Medulla oblongata (tissue), 1 donor: Measurements from ENCODE around the gene GAR1.
"Not testable (repeated sequence)": the region's sequence is repeated elsewhere in the genome, so short reads cannot be mapped to it uniquely, and the experiment has no call there.

Experiments used
- DNase-seq: peaks from one replicate; pipeline ENCODE4 v3.0.0-alpha.2; 2015; ENCODE audit errors: extremely low spot score

GAR1 gene

DNA sequence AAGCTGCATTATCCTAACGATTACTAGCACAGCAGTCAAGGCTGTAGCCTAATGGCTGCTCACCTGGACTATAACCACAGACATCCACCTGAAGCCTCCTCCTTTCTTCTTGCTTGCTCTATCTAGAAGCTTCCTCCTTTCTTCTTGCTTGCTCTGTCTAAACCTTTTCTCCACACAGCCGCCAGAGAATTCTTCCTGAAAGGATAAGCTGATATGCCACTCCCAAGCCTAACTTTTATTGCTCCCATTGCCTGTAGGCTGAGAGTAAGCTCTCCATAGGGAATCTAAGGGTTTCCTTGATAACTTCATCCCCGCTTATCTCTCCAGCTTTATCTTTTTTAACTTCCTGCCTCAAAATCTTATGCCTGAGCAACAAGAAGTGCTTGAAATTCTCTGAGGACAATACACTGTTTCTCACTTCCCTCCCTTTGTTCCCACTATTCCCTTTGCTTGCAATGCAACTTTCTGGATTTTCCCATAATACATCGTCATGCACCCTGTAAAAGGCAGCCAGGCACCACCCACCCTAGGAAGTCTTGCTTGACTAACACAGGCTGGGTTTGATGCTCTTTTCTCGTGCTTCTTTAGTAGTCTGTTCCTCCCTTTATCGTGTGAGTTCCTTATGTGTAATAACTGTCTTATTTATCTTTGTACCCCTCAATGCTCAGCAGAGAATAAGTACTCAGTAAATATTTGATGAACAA lies 31.0 kb downstream of the GAR1 start:
- no peak for DNase-seq

DNA sequence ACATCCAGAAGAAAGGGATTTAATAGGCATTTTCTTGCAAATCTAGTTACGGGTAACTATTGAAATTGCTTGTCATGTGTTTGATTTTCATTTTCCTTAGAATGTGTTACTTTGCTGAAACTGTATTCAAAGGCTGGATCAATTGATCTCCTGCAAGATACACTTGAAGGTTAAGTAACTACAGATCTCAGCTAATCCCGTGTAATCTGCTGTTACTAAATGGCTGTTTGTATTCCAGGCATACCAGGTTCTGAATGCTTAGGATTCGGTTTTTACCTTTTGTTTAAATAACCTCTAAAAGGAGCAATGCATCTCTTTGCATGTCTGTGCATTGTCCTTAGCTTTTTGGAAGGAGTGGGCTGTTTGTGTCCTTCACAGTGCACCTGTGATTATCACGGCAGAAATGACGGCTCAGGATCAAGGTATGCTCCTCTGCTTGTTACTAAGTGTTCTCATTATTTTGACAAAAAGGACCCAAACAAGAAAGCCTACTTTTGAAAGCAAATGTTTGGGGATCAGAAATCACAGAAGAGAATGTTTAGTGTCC lies 32.4 kb downstream of the GAR1 start, which contains the start of gene LRIT3:
Gene LRIT3 (plus strand): TSS at position 212 of the 547 bp plus-strand sequence. CDS start 95 bp downstream, at position 307.
- no peak for DNase-seq

DNA sequence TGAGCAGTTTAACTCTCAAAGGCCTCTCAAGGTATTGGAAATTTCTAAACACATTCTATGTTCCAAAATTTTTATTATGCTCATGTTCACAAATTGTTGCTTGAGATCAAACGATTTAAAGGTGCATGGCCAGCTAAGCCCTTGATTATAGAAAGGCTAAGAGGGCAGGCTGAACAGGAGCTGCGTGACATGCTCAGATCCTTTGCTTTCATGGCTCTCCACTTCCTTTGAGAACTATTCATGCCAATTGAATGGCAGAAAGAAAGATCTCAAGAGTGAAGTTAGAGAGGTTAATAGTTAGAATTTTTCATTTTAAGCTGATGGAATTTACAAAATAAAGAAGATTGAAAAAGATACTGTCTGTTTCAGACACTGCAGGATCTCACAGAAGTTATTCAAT lies 32.9 kb downstream of the GAR1 start:
- no peak for DNase-seq

DNA sequence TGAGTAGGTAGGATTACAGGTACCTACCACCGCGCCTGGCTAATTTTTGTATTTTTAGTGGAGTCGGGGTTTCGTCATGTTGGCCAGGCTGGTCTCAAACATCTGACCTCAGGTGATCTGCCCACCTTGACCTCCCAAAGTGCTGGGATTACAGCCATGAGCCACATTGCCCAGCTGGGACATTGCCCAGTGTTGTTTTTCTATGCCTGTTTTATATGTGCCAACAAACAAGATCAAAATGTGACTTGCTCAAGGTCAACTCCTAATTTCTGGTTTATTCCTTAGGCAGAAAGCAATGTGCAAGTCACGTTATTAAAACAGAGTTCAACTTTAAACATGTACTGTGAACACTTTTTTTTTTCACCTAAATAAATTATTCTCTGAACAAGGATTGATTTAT lies 35.0 kb downstream of the GAR1 start:
- DNase-seq: no peak

DNA sequence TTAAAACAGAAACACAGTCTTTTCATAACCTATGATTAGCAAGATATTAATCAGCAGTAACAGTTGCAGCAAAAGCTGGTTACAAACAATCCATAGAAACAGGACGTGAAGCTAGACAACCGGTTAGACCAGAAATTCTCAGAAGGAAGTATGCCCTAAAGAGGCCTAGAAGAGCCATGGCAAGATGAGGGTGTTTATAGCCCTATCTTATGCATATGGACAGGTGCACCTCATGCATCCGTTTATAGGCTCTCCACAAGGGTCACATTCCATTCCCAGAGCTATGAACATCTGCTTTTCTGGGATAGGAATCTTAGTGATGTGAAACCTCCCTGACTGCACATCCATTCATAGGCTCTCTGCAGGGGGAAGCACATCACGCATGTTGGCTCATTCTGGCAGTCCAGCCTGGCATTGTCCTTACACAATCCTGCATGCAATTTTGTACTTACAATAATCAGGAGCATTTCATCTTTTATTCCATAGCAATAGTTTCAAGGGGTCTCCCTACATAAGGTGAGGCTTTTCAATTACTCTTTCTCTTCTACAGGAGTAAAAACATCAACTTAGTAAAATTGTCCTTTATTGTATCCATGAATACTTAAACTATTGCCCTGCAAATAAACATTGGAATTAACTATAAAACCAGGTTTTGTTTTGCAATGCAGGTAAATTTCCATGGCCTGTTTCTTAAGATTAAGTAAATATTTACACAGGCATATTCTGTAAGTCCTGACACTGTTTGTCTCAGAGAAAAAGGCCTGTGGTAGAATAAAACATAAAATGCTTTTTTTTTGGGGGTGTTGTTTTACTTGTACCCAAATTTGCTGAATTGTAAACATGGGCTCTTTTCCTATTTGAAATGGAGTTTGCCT lies 44.1 kb downstream of the GAR1 start:
- DNase-seq: not testable (repeated sequence)

DNA sequence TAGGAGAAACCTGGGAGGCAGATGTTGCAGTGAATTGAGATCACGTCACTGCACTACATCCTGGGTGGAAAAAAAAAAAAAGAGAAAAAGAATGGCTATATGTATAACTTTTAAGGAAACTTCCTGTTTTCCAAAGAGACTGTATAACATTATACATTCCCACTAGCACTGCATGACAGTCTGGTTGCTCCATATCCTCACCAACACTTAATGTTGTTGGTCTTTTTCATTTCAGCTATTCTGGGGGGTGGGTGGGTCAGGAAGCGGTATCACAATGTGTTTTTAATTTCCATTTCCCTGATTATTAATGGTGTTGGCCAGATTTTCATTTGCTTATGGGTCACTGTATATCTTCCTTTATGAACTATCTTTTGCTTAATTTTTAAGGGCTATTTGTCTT lies 45.7 kb downstream of the GAR1 start:
- DNase-seq: no peak

DNA sequence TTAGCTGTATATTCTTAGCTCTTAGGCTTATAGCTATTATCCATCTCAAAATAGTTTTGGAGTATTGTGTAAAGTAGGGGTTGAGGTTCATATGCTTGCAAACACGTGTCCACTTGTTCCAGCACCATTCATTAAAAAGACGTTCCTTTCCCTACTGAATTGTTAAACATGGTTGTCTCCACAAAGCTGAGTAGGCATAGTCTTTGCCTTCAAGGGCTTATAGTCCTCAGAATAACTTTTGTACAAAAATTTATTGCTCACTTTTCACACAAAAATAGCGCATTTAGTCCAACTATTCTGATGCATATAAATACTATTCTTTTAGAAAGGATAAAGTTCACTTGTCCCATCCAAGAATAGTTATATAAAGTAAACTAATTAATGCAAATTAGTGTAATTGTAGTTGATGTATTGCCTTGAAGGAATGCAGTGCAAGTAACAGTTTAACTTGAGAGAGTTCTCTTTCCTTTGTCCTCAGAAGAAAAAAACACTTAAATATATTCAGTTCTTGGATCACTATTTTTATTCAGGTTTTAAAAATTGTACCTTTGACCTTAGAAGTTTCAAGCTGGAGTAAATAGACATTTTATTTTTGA lies 46.5 kb downstream of the GAR1 start:
- no peak for DNase-seq

DNA sequence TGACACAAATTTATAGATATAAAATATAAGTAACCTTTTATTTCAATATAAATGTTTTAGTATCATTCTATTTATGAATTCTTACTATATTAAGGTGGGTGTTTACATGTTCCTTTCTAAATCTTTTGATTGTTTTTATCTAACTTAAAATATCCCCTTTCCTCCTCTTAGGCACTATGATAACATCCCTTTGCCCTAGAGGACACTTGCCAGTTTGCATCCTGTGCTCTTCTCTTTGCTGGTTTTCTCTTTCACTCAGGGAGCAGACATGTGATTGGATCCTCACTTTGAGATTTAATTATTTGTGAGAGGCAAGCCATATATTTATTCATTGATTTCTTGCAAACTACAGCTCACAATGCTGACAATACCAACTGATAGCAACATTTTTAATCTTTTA lies 48.6 kb downstream of the GAR1 start:
- no peak for DNase-seq

DNA sequence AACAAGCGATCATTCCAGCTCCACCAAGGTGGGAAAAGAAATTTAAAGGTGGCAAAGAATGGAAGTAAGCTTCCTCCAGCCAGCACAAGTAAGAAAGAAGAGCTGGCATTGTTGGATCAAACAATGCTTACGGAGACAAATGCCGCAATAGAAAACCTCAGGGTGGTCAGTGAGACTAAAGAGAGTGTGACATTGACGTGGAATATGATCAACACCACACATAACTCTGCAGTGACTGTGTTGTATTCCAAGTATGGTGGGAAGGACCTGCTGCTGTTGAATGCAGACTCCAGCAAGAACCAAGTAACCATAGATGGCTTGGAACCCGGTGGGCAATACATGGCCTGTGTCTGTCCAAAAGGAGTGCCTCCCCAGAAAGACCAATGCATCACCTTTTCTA lies 54.5 kb downstream of the GAR1 start:
- no peak for DNase-seq

DNA sequence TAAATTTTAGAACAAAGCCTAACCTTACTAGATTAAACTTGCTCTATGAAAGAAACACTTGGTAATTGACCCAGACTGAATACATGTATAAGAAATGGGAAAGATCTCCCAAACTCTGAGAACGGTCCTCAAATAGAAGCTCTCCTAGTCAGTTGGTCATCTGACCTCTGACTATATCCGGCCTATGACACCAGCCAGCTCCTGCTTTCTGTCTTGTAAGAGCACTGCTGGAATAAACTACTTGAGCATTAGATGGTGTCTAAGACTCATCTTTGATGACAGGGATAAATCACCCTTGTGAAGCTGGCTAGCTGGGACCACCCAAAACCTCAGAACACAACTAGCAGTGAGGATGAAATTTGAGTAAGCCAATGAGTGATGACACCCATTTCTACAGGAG lies 56.5 kb downstream of the GAR1 start:
- DNase-seq: no peak

DNA sequence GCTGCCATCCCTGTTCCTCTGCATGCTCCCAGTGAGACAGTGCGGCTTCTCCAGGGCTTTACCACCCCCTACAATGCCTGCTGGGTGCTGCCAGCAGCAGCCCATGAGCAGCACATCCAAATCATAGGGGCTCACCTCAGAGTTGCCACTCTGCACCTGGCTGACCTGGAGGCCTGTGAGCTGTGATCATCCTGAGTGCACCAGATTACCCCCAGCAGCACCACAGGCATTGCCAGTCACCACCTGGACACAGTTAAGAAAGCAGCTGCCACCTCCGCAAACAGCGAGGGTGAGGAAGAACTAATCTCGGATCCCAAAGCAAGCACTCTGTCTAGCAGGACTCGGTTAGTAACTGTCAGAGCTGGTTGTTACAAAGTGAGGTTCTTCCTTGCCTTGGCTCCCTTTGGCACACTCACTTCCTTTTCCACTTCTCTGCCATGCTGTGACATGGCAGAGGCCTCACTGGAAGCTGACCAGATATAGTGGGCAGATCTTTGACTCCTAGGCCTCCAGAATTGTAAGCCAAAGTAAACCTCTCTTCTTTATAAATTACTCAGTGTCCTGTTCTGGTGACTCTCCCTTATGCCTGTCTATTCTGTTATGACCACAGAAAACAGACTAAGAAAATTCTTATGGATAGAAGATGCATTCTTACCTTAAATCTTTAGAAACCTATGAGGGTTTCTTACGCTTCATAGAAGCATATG lies 57.5 kb downstream of the GAR1 start:
- DNase-seq: no peak

DNA sequence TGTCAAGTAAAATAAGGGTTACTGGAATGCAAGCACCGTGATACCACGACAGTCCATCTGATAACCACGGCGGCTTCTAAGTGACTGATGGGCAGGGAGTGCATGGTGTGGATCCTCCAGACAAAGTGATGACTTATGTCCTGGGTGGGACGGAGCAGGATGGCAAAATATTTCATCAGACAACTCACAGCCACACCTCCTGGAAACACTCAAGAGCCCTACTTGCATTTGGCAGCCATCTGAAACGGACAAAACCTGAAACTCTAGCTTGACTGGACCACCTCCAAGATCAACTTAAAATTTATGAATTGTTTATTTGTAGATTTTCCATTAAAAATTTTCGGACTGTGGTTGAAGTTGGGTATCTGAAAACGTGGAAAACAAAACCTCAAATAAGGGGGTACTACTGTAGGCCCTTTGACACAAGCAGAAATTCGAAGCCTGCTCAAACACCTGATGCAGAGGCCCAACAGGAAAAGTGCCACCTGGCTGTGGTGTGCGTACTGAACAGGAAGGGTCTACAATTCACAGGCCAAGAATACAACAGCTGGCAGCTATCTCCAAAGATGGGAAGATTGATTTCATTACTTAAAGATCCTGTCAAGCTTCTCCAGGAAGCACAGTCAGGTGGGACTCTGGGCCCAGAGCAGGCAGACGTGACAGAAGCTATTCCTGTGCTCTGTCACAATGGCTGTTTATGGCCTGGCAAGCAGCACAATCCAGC lies 58.4 kb downstream of the GAR1 start:
- no peak for DNase-seq
